Mesendoderm (in vitro differentiated cells): ENCODE data around the gene MCF2.

Experiments
- DNase-seq: peaks from one replicate; pipeline ENCODE4 v3.0.0; 2013
- H2AK5ac ChIP-seq: 2 replicates; pipeline ENCODE4 v1.6.1; 2013; ENCODE audit warnings: low read length, inconsistent platforms
- H2BK120ac ChIP-seq: 2 replicates; pipeline ENCODE4 v1.6.1; 2013; ENCODE audit warnings: low read depth, mild to moderate bottlenecking, low read length, moderate library complexity, mixed read lengths
- H2BK15ac ChIP-seq: replicated peaks from 2 replicates; pipeline ENCODE4 v1.6.1; 2013; ENCODE audit warnings: low read depth, mild to moderate bottlenecking, moderate library complexity
- H2BK5ac ChIP-seq: 2 replicates; pipeline ENCODE4 v1.6.1; 2013; ENCODE audit warnings: low read length, inconsistent platforms
- H3K18ac ChIP-seq: 2 replicates; pipeline ENCODE4 v1.6.1; 2013; ENCODE audit warnings: mild to moderate bottlenecking, low read length, mixed read lengths
- H3K23ac ChIP-seq: one replicate; pipeline ENCODE4 v1.6.1; 2013; ENCODE audit warnings: low read length
- H3K27ac ChIP-seq: 2 replicates; pipeline ENCODE4 v1.5.1; 2013; ENCODE audit warnings: low read depth, mild to moderate bottlenecking, inconsistent platforms, low read length, moderate library complexity
- H3K27me3 ChIP-seq: 2 replicates; pipeline ENCODE4 v1.6.1; 2013; ENCODE audit warnings: low read length, control low read depth, mild to moderate bottlenecking, inconsistent platforms; ENCODE audit not compliant: insufficient read depth, poor library complexity
- H3K36me3 ChIP-seq: 2 replicates; pipeline ENCODE4 v1.6.1; 2013; ENCODE audit warnings: low read length, inconsistent platforms; ENCODE audit not compliant: control insufficient read depth, insufficient read depth
- H3K4ac ChIP-seq: one replicate; pipeline ENCODE4 v1.6.1; 2013; ENCODE audit warnings: low read depth, mild to moderate bottlenecking, low read length, moderate library complexity
- H3K4me1 ChIP-seq: 2 replicates; pipeline ENCODE4 v1.6.1; 2013; ENCODE audit warnings: low read depth, low read length, inconsistent platforms; ENCODE audit not compliant: control insufficient read depth
- H3K4me2 ChIP-seq: 2 replicates; pipeline ENCODE4 v1.6.1; 2013; ENCODE audit warnings: low read length
- H3K4me3 ChIP-seq: 2 replicates; pipeline ENCODE4 v1.5.1; 2013; ENCODE audit warnings: mild to moderate bottlenecking, low read length
- H3K56ac ChIP-seq: one replicate; pipeline ENCODE4 v1.6.1; 2013; ENCODE audit warnings: low read length
- H3K79me1 ChIP-seq: 2 replicates; pipeline ENCODE4 v1.6.1; 2013; ENCODE audit warnings: low read length, inconsistent platforms
- H3K79me2 ChIP-seq: 2 replicates; pipeline ENCODE4 v1.6.1; 2013; ENCODE audit warnings: mild to moderate bottlenecking, low read length; ENCODE audit not compliant: control insufficient read depth, insufficient read depth
- H3K9ac ChIP-seq: 2 replicates; pipeline ENCODE4 v1.6.1; 2013; ENCODE audit warnings: low read length, inconsistent platforms
- H4K5ac ChIP-seq: one replicate; pipeline ENCODE4 v1.6.1; 2013; ENCODE audit warnings: low read length
- H4K8ac ChIP-seq: one replicate; pipeline ENCODE4 v1.6.1; 2013; ENCODE audit warnings: low read depth, mild to moderate bottlenecking, control low read depth, low read length, moderate library complexity
- WGBS: extraction: QIAGEN DNeasy Blood & Tissue Kit; methylation state at CpG from one replicate; pipeline ENCODE4 v1.1.7; 2013; ENCODE audit warnings: low lambda C conversion rate, missing lambda C conversion rate; ENCODE audit not compliant: insufficient coverage; ENCODE audit errors: extremely low coverage; 5-methylcytosine and 5-hydroxymethylcytosine counted together

The MCF2 gene

GRCh38 chrX:139736151-139736550 is 28.2 kb upstream of the MCF2 start:
- H3K4me1 ChIP-seq = no peaks in the 10 kb centered on the region
- no peaks in the 10 kb centered on the region for H3K79me2 ChIP-seq
- H3K4me3 ChIP-seq = no peak overlapping the region
- H4K8ac ChIP-seq = no peak overlapping the region
- WGBS = no CpG with 5 or more reads among the region's 1 CpG
- no peak overlapping the region for H2BK5ac ChIP-seq
- H3K36me3 ChIP-seq = no peaks in the 10 kb centered on the region
- H2BK120ac ChIP-seq = no peak overlapping the region
- H2BK15ac ChIP-seq = no peak overlapping the region
- H3K79me1 ChIP-seq = no peaks in the 10 kb centered on the region
- no peak overlapping the region for H3K56ac ChIP-seq
- no peak overlapping the region for H4K5ac ChIP-seq
- no peak overlapping the region for H3K27ac ChIP-seq
- H3K23ac ChIP-seq = no peak overlapping the region
- no peak for DNase-seq
- H3K27me3 ChIP-seq = no peaks in the 10 kb centered on the region
- H2AK5ac ChIP-seq = no peak overlapping the region
- H3K4me2 ChIP-seq = no peak overlapping the region
- no peak overlapping the region for H3K18ac ChIP-seq
- no peak overlapping the region for H3K4ac ChIP-seq
- H3K9ac ChIP-seq = no peak overlapping the region

- no peak overlapping the region for H2AK5ac ChIP-seq
- no peaks in the 10 kb centered on the region for H3K4me1 ChIP-seq
- no peak overlapping the region for H3K27ac ChIP-seq
- H3K4me2 ChIP-seq = no peak overlapping the region
- DNase-seq = no peak
- no peaks in the 10 kb centered on the region for H3K79me2 ChIP-seq
- no peak overlapping the region for H2BK15ac ChIP-seq
- H3K4me3 ChIP-seq = no peak overlapping the region
- H2BK120ac ChIP-seq = no peak overlapping the region
- no peaks in the 10 kb centered on the region for H3K36me3 ChIP-seq
- no peak overlapping the region for H3K4ac ChIP-seq
- H3K23ac ChIP-seq = no peak overlapping the region
- no peak overlapping the region for H4K8ac ChIP-seq
- no peak overlapping the region for H3K56ac ChIP-seq
- no CpG with 5 or more reads among the region's 1 CpG for WGBS
- no peak overlapping the region for H3K18ac ChIP-seq
- H4K5ac ChIP-seq = no peak overlapping the region
- no peak overlapping the region for H2BK5ac ChIP-seq
- H3K79me1 ChIP-seq = no peaks in the 10 kb centered on the region
- no peaks in the 10 kb centered on the region for H3K27me3 ChIP-seq
- H3K9ac ChIP-seq = no peak overlapping the region
Observed at GRCh38 chrX:139734996-139735395, 27.0 kb upstream of the MCF2 start.

GRCh38 chrX:139725720-139726119 is 17.8 kb upstream of the MCF2 start:
- Histone ChIP-seq H3K36me3 (no peaks in the 10 kb centered on the region), H3K4me2 (no peak overlapping the region), H4K8ac (no peak overlapping the region), H3K27me3 (no peaks in the 10 kb centered on the region), H3K27ac (no peak overlapping the region), H3K18ac (no peak overlapping the region), H3K4me3 (no peak overlapping the region), H3K4ac (no peak overlapping the region), H3K9ac (no peak overlapping the region), H3K4me1 (no peaks in the 10 kb centered on the region), H2BK15ac (no peak overlapping the region), H2BK5ac (no peak overlapping the region), H3K79me1 (no peaks in the 10 kb centered on the region), H2AK5ac (no peak overlapping the region), H3K79me2 (no peaks in the 10 kb centered on the region), H4K5ac (no peak overlapping the region), H3K23ac (no peak overlapping the region), H2BK120ac (no peak overlapping the region), H3K56ac (no peak overlapping the region)
- no peak for DNase-seq
- WGBS = no CpG with 5 or more reads among the region's 1 CpG

- Histone ChIP-seq H3K18ac (no peak overlapping the region), H3K4me1 (no peaks in the 10 kb centered on the region), H4K5ac (no peak overlapping the region), H3K4me2 (no peak overlapping the region), H3K79me1 (no peaks in the 10 kb centered on the region), H3K36me3 (no peaks in the 10 kb centered on the region), H3K79me2 (no peaks in the 10 kb centered on the region), H3K27ac (no peak overlapping the region), H2BK5ac (no peak overlapping the region), H3K23ac (no peak overlapping the region), H3K4me3 (no peak overlapping the region), H2AK5ac (no peak overlapping the region), H4K8ac (no peak overlapping the region), H3K27me3 (no peaks in the 10 kb centered on the region), H3K56ac (no peak overlapping the region), H3K9ac (no peak overlapping the region), H2BK15ac (no peak overlapping the region), H2BK120ac (no peak overlapping the region), H3K4ac (no peak overlapping the region)
- WGBS = no CpG with 5 or more reads among the region's 2 CpGs
- DNase-seq = no peak
Observed at GRCh38 chrX:139724626-139725025, 16.7 kb upstream of the MCF2 start.

- H2BK15ac ChIP-seq = no peak overlapping the region
Observed at GRCh38 chrX:139720979-139721378, 13.0 kb upstream of the MCF2 start.

GRCh38 chrX:139720136-139720535 is 12.2 kb upstream of the MCF2 start:
- Histone ChIP-seq H3K79me2 (no peaks in the 10 kb centered on the region), H3K4me3 (no peak overlapping the region), H2BK5ac (no peak overlapping the region), H3K4ac (no peak overlapping the region), H3K9ac (no peak overlapping the region), H3K27ac (no peak overlapping the region), H4K8ac (no peak overlapping the region), H2BK120ac (no peak overlapping the region), H2BK15ac (no peak overlapping the region), H4K5ac (no peak overlapping the region), H3K27me3 (no peaks in the 10 kb centered on the region), H3K4me2 (no peak overlapping the region), H3K36me3 (no peaks in the 10 kb centered on the region), H3K23ac (no peak overlapping the region), H3K56ac (no peak overlapping the region), H2AK5ac (no peak overlapping the region), H3K18ac (no peak overlapping the region), H3K79me1 (no peaks in the 10 kb centered on the region), H3K4me1 (no peaks in the 10 kb centered on the region)
- WGBS = no CpG with 5 or more reads among the region's 5 CpGs
- DNase-seq = peak; percentile 96

More at GRCh38 chrX:139720979-139721378, 13.0 kb upstream of the MCF2 start:
- Histone ChIP-seq H3K4me2 (no peak overlapping the region), H3K23ac (no peak overlapping the region), H3K27me3 (no peaks in the 10 kb centered on the region), H3K9ac (no peak overlapping the region), H3K79me2 (no peaks in the 10 kb centered on the region), H2BK120ac (no peak overlapping the region), H3K4me1 (no peaks in the 10 kb centered on the region), H2AK5ac (no peak overlapping the region), H4K8ac (no peak overlapping the region), H3K4ac (no peak overlapping the region), H3K27ac (no peak overlapping the region), H3K36me3 (no peaks in the 10 kb centered on the region), H3K79me1 (no peaks in the 10 kb centered on the region), H4K5ac (no peak overlapping the region), H3K18ac (no peak overlapping the region), H3K56ac (no peak overlapping the region), H3K4me3 (no peak overlapping the region), H2BK5ac (no peak overlapping the region)
- DNase-seq = no peak
- no CpG with 5 or more reads among the region's 6 CpGs for WGBS
